Germinal center (tissue), 1 donor: Measurements from ENCODE around the gene LRRC49.

Experiments used
- DNase-seq: peaks from one replicate; pipeline ENCODE4 v3.0.0; 2012; ENCODE audit warnings: mixed read lengths, low spot score

LRRC49 gene

GRCh38 chr15:71092056-71092600 lies 199.5 kb downstream of the LRRC49 start:
- DNase-seq: no peak

- no peak for DNase-seq
Measured at GRCh38 chr15:71093054-71094024, 200.7 kb downstream of the LRRC49 start.

DNA sequence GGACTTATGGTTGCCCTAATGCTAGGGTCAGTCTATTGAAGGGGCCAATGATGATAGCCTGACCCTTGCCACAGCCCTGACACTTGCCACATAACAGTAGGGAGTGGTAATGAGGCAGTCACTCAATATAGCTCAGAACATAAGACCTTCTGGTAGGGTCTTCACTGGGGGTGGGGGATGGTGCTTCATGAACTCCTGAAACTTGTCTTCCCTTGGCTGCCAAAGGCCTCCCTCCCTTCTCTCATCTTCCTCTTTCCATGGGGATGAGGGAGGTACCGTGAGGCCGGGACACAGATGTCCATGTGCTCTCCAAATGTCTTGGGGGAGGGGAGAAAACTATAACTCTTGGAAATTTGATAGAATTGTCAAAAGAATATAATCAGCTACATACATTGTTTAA lies 201.5 kb downstream of the LRRC49 start:
- no peak for DNase-seq

- DNase-seq: no peak
Measured at GRCh38 chr15:71096676-71097075, 204.1 kb downstream of the LRRC49 start.

DNA sequence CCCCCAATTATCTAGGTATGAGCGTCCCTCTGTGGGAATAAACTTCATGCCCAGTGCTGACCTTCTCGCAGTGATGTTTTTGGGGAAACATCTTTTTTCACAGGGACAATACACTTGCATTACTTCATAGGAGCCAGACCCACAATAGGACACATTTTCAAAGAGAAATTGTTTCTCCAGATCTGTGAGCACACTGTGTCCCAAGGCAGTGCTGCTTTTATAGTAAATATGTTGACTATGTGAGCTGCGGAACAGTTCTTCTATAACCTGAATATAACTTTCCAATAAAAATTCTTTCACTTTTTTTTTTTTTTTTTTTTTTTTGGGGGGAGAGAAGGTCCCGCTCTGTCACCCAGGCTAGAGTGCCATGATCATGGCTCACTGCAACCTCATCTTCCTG lies 205.3 kb downstream of the LRRC49 start:
- DNase-seq: no peak

GRCh38 chr15:71098920-71099319 lies 206.3 kb downstream of the LRRC49 start:
- DNase-seq: no peak
